Right ventricle myocardium superior (tissue), 1 donor: ENCODE measurements around the gene ADAMTS17. TPM values are rescaled to one million over a fixed set of nuclear protein-coding genes. Genes with fewer than 3 reads are reported as not detected.
"Not testable (repeated sequence)": the region's sequence is repeated elsewhere in the genome, so short reads cannot be mapped to it uniquely, and the experiment has no call there.

Source experiments
- ATAC-seq: fragments of 200-7000 bp; cut with Tn5 transposase; one replicate; pipeline ENCODE4 v1.9.1; 2020; ENCODE audit warnings: mild to moderate bottlenecking; ENCODE audit not compliant: poor library complexity
- DNase-seq: peaks from one replicate; pipeline ENCODE4 v3.0.0-alpha.2; 2020
- intact Hi-C: fragments of 100-400 bp; cut with DNase I; formaldehyde crosslinking; loops from one replicate; pipeline ENCODE4 v1.11.2; 2022
- total RNA-seq: library from RNA; stranded (reverse); fragmentation: NEBNext Ultra II Directional; extraction: Animal tissue kit (Norgen Biotek cat#: 25700); gene quantifications from one replicate; pipeline ENCODE4 v1.2.1, GENCODE V29; 2021
- donor health status: DM: no; HTN: yes; CAD: no; lungs with severe emphysema.

ADAMTS17 gene
- total RNA-seq, 1 donor from 2014 or later: 1.7 TPM

DNA sequence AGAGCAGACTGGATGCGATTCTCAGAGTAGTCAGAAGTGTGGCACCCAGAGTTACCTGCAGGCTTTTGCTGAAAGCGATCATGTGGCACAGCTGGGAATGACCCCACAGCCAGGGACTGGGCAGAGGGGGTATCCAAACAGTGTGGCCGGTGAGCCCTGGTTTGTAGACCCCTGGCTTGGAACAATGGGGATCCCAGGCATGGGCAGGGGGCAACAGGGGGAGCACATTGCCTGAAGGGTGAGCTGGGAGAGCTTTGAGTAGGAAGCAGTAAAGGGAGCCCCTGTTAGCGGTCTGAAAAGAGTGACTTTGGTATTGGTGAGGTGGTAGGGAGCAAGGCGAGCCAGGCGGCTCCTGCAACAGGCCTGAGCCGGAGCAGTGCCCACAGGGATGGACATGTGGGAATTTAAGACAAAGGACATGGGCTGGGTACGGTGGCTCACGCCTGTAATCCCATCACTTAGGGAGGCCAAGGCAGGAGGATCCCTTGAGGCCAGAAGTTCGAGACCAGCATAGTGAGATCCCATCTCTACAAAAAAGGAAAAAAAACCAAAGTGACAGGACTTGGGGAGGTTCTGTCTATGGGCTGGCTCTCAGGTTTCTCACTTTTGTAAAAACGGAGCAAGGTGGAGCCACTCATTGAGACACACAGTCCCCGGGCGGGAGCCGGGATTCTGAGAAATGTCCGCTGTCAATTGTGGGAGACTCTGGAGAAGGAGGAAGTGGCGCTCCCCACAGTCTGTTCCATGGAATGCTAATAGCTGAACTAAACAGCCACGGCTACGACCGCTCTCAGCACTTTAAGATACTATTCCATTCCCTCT, 384.7 kb downstream of the ADAMTS17 start:
- intact Hi-C loops: no loop called here
- ATAC-seq (no peak), DNase-seq (no peak)

DNA sequence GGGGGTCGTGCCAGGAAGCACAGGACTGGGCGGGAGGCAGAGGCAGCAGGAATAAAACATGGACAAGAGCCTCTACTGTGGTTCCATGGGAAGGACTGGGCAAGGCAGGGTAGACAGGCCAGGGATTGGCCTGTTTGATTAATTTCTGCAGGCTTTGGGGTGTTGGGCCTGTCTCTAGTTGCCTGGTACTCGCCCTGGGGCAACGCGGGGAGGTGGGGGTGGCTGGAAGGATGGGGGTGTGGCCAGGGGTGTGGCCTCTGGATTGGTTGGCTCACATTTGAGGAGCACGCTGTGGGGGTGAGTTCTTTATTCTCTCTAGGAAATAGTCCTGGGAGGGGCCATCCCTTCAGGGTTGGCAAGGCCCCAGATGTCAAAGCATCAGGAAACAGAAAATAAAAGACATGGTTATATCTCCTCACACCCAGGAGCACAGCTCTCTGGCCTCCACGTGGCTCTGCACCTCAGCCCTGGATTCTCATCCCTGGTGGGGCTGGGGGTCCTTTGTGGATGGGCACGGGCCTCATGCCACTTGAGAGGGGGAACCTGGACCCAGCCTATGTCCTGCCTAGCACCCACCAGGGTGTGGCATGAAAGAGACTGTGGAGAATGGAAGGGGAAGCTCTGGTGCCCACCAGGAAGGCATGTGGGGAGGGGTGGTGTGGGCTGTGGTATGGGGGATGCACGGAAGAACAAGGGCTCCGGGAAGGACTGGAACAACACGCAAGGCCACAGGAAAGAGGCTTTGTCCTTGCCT, 385.6 kb downstream of the ADAMTS17 start:
- intact Hi-C loops: no loop called here
- no peak for ATAC-seq
- DNase-seq: no peak

DNA sequence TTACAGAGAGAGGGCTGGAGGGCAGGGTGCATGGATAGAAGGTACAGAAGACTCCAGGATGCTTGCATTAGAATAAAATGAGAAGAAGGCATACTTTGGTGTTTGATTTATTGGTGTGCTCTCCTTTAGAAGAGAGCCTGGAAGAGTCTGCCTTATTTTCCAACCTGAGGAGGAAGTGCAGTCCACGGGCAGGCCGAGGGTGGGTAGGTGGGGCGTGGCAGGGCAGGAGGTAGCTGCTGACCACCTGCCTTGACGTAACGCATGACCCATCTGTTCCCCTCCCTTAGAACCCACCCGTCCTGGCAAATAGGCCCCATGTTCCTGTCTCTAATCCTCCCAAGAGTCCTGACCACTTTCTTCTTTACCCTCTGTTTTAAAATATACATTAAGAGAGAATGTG, 386.2 kb downstream of the ADAMTS17 start:
- DNase-seq (no peak), ATAC-seq (no peak)
- intact Hi-C loops: no loop called here

DNA sequence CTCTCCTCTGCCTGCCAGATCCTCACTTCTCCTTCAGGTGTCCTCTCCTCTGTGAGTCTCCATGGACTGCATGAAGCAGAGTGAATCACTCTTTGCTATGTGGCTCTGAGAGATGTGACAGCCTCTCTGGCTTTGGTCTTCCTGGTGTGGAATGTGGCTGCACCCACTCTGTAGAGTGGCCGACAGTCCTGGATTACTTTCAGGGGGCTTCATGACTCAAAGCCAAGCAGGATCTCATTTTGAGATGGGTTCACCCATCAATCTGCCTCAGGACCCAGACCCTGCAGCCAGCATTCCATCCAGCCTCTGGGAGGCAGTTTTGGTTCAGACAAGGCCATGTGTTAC, 386.6 kb downstream of the ADAMTS17 start:
- ATAC-seq: no peak
- no peak for DNase-seq
- intact Hi-C loops: no loop called here

DNA sequence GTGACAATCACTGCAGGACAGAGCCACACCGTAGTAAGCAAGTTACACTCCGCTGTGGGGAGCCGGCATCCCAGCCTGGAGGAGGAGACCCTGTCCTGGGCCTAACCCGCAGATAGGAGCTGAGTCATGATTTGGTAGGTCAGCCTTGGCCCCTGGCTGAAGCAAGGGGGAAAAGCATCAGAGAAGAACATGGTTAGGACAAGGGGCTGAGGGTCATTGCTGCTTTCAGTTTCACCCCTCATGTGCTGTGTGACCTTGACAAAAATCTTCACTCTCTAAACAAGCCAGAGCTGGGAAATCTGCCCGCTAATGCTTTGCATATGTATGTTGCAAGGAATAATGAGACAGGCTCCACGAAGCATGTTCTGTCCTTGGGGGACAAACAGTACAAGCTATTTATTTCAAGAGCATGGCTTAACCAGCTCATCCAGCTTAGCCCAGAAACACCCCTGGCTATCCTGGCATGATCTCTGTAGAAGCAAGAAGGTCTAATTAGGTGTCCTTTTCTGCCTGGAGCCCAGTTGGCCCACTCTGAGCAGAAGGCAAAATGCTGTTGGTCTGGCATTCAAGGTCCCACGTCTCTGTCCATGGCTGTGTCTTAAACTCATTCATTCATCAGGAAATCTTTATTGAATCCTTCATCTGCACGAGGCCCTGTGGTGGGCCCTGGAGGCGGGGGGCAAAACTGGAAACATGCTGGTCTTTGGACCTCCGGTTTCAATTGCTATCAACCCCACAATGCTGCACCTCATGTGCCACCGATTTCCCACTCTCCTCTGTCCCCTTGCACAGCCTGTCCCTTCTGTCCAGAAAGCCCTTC, 387.2 kb downstream of the ADAMTS17 start:
- ATAC-seq (no peak), DNase-seq (no peak)
- intact Hi-C loops: no loop called here

DNA sequence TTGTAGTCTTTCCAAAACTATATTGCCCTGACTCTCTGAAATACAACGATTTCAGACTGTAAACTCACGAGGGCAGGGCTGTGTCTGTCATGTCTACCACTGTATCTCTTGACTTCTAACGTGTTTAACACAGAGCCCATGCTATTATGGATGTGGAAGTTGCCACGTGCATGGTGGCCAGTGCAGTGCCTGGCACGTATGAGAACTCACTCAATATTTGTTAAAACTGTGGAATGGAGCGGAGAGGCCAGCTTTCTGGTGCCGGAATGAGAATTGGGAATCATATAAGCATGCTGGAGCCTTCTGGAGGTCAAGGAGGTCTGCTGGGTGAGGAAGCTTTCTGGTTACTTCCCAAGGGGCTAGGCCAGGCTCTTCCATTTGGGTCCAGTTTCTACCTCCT, 387.9 kb downstream of the ADAMTS17 start:
- intact Hi-C loops: no loop called here
- DNase-seq (no peak), ATAC-seq (no peak)

DNA sequence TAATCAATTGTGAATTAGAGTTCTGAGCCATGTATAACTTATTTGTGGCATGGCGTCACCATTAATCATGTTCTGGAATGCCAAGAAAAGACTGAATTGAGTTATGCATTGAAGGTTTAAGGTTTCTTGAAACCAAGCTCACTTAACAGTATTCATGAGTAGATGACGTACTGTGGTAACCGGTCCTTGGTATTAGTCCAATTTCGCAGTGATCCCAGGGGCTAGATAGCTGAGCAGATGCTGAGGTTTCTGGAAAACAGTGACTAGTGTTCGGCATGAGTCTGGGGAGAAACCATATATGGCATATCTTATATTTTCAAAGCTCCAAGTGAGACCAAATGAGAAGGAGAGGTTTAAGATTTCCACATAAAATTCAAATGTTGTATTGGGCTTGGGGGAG, 390.3 kb downstream of the ADAMTS17 start:
- intact Hi-C loops: no loop called here
- DNase-seq (no peak), ATAC-seq (no peak)

DNA sequence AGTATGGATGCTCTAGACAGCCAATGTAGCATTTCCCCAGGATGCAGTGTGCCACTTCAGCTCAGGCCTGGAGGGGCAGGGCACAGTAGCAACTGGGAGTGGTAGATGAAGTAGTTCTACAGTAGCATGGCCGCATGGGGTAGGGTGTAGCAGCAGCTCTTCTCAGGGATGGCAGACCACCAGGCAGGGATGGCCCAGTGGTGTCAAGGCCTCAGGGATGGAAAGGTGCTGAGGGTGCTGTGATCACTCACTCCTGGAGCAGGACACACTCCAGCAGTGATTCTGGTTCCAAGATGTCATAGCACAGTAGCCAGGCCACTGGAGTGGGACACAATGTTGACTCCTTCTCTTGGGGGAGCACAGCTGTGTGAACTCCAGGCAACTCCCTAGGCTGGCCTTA, 397.6 kb downstream of the ADAMTS17 start:
- intact Hi-C loops: no loop called here
- no peak for ATAC-seq
- DNase-seq: no peak

DNA sequence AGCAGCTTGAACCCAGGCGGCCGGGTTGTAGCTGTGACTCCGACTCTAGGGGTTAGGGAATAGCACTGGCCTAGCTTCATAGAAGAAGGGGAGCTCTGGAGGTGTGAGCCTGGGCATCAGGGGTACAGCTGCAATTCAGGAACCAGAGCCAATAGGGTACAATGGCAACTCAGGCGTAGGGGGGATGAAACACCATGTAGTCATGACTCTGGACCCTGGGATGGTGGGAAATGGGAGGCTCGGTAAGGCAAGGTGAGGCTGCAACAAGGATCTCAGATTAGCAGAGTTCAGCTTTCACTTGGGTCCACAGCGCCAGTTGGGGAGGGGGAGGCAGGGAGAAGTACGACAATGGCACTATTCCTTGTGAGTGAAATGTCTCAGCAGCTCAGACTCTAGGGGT, 398.3 kb downstream of the ADAMTS17 start:
- ATAC-seq (no peak), DNase-seq (no peak)
- intact Hi-C loops: no loop called here

DNA sequence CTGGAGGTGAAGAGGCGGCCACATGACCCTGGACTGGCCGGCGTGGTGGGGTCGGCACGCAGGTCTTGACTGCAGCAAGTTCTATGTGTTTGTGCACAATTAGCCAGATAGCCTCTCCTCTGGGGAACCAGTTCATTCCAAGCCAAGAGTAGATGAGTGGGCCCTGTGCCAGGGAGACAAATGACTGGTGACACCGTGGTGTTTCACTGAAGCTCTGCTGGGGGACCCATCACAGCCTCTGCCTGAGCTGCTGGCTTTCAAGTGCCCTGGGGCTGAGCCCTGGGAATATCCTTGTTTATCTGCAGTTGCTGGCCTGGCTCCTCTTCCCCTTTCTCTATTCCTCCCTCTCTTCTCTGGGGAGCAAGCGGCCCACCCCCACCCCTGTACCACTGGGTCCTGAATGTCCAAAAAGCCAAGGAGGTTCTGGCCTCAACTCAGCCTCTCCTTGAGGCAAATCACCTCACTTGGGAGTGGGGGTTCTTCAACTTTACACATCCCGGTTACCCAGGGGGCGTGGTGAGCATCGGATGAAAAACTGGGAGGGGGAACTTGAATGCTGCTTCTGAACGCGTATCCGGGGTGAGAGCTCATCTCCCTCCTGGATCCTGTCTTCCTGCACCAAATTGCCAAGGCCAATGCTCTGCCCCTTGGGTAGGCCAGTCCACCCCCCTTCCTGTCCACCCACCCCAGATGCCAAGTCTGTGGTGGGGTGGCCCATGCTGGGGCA, 408.9 kb downstream of the ADAMTS17 start:
- intact Hi-C loops: loop anchor here (5.0 kb wide), 1 partner anchor 639 kb away; no protein-coding TSS in a partner anchor
- no peak for ATAC-seq

DNA sequence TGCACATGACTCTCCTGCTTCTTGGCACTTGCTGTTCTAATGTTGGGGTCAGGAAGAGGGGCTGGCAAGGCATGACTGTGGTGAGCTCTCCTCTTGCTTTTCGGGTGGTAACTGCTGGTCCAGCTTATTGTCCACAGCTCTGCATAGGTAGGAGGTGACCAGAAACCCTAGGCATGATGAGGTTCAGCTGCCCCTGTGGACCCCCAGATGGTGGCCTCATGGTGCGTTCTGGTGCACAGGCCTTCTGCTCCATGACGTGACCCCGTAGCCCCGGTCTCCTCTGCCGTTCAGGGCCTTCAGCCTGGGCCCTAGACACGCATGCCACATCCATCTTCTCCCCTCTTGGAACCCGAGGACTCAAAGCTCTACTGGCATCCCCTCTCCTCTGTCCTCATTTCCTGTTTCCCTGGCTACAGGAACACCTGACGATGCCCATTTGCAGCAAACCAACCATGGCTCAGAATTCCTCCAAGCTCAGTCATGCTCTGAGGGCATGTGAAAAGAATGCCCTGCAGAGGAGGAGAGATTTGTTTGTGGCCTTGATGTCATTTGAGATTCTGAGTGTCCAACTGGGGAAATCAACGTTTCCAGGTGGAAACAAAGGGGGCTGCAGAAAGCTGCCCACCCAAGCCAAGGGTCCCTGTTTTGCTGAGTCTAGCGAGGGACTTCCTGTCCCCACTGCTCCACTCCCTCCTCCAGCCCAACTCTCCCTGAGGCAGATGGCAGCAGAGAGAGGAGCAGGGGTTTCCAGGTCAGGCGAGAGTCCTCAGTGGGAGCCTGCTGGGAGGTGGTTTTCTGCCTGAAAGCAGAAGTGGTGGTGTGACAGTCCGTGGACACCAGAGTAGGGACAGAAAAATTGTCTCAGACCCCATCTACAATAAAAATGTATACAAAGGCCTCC, 409.8 kb downstream of the ADAMTS17 start:
- intact Hi-C loops: loop anchor here (5.0 kb wide), 1 partner anchor 640 kb away; no protein-coding TSS in a partner anchor
- ATAC-seq: no peak
- DNase-seq: no peak

More for the DNA sequence above, 408.9 kb downstream of the ADAMTS17 start:
- peak; percentile 50 for DNase-seq

DNA sequence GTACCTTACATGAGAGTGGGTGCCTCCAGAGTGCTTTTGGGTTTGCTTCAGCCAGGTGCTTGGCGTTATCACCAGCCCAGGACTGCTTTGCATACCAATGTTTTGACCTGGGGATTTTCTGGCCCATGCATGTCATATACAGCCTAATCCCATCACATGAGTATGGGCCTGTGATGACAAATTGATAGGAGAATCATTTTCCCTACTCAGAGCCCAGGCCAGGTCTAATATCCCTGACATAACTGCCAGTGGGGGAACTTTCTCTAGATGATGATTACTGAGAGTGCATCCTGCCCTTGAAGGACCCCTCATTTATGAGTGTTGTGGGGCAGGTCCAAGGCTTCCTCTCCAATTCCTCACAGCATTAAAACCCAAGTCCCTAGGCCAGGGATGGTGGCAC, 411.1 kb downstream of the ADAMTS17 start:
- DNase-seq: no peak
- ATAC-seq: no peak
- intact Hi-C loops: loop anchor here (5.0 kb wide), 1 partner anchor 642 kb away; no protein-coding TSS in a partner anchor

DNA sequence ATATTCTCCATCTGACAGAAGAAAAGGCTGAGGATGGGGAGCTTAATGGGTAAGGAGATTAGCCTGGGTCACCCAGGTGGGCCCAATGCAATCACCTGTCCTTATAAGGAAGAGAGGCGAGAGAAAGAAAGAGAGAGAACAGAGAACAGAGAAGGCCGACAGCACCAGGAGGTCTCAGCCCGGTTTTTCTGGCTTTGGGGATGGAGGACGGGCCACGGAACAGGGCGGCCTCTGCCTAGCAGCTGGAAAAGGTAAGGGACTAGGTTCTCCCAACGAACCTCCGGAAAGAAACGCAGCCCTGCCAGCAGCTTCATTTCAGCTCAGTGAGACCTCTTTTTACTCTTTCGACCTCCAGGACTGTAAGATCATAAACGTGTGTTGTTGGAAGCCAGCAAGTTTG, 412.5 kb downstream of the ADAMTS17 start:
- intact Hi-C loops: no loop called here
- no peak for DNase-seq
- no peak for ATAC-seq

DNA sequence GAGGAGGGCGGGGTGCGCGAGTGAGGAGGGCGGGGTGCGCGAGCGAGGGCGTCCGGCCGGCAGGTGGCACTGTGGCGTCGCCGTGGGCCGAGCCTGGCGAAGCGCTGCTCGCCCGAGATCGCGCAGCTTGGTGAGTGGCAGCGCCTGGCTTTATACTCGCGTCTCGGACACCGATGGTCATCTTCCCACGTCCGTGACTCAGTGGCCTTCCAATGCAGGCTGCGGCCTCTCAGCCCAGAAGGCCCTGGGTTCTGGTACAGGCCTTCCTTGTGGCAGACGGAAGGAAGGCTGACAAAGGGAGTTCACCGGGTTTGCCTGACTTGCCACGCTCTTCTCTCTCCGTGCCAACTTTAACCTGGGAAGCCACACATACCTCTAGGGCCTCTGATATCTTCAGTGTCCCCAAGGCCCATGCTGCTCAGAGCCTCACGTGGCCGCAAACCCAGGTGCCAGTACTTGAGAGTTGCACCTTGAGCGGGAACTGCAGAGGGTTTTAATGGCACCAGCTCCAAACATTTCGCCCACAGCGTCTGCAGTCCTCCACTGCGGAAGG, 413.3 kb downstream of the ADAMTS17 start:
- DNase-seq (peak; percentile 93), ATAC-seq (peak; percentile 96)
- intact Hi-C loops: no loop called here

DNA sequence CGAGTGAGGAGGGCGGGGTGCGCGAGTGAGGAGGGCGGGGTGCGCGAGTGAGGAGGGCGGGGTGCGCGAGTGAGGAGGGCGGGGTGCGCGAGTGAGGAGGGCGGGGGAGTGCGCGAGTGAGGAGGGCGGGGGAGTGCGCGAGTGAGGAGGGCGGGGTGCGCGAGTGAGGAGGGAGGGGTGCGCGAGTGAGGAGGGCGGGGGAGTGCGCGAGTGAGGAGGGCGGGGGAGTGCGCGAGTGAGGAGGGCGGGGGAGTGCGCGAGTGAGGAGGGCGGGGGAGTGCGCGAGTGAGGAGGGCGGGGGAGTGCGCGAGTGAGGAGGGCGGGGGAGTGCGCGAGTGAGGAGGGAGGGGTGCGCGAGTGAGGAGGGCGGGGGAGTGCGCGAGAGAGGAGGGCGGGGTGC, 415.2 kb downstream of the ADAMTS17 start:
- intact Hi-C loops, DNase-seq, ATAC-seq: not testable (repeated sequence)

DNA sequence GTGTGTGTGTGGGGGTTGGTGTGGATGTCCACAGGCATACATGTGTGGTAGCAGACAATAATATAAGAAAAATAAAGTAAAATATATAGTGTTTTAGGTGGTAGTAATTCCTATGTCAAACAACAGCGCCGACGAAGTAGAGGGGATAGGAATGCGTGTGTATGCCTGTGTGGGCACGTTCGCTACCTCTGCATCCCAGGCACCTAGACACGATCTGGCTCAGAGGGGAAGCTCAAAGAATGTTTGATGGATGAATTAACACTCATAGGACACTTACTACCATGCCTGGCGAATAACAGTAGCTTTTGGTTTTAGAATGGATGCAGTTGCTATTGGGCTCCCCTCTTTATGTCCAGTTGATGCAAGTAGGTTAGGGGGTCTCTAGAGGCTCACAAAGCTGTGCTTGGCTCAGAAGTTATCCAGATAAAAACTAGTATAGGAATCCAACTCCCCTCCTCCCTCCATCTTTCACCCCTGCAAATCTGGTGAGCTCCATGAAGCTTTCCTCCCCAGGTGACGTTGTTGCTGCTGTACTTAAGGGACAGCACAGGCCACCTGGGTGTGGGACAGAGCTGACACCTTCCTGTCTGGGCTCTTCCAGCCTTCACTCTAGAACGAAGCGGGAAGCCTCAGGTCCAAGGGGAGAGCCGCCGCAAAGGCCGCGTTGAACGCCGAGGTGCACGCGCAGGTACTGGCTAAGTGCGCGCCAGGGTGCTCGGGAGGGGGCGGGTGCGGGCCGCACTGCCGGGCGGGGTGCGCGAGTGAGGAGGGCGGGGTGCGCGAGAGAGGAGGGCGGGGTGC, 415.9 kb downstream of the ADAMTS17 start:
- ATAC-seq (peak; percentile 68), DNase-seq (peak; percentile 78)
- intact Hi-C loops: no loop called here

DNA sequence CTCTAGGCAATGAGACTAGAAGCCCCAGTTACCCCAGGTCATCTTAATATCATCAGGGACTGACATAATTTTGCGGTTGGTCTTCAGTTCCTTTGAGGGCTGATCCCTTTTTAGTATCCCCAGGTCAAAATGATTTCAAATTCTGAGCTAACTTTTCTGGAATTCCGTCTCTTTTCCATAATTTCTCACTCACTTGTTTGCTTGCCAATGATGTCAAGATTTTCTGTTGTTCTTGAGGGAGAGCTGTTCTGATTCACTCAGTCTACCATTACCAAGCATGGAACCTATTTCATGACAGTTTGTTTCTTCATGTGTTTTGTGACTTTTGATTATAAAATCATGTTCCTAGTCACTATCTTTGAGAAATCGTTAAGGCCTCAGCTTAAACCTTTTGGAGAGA, 418.1 kb downstream of the ADAMTS17 start:
- intact Hi-C loops: no loop called here
- ATAC-seq (no peak), DNase-seq (no peak)
